ENCODE results near the gene GNG12.

Gene GNG12

GRCh38 chr1:67830928-67831830 is 2.1 kb downstream of the GNG12 start:
- peak overlapping the region; percentile 90 to 95 for H3K27ac ChIP-seq (ENCODE audit: low read depth in 2 of 2, low read length in 2 of 2)
- peak overlapping the region; percentile 87 to 91 for H3K4me3 ChIP-seq (ENCODE audit: low read length in 2 of 2)
- no peaks in the 10 kb centered on the region for H3K9me3 ChIP-seq (ENCODE audit: control insufficient read depth in 2 of 2, low read length in 2 of 2)
- H3K9ac ChIP-seq (ENCODE audit: low read depth in 1 of 2, low read length in 2 of 2): peak overlapping the region; percentile 82 to 93
- H3K36me3 ChIP-seq (ENCODE audit: control insufficient read depth in 2 of 2, insufficient read depth in 2 of 2, low read length in 2 of 2): no peaks in the 10 kb centered on the region
- peaks cover 10 to 20% of the 10 kb centered on the region in 2 donors for H3K4me1 ChIP-seq (ENCODE audit: control insufficient read depth in 2 of 2, insufficient read depth in 2 of 2, low read length in 2 of 2)
- no peaks in the 10 kb centered on the region for H3K27me3 ChIP-seq (ENCODE audit: control insufficient read depth in 2 of 2, insufficient read depth in 2 of 2, low read length in 2 of 2)

GRCh38 chr1:67830226-67830625 is 3.0 kb downstream of the GNG12 start:
- Histone ChIP-seq H3K36me3 (ENCODE audit: control insufficient read depth in 2 of 2, insufficient read depth in 2 of 2, low read length in 2 of 2) (no peaks in the 10 kb centered on the region), H3K4me3 (ENCODE audit: low read length in 2 of 2) (no peak overlapping the region), H3K9ac (ENCODE audit: low read depth in 1 of 2, low read length in 2 of 2) (no peak overlapping the region), H3K4me1 (ENCODE audit: control insufficient read depth in 2 of 2, insufficient read depth in 2 of 2, low read length in 2 of 2) (peaks cover 20 to 29% of the 10 kb centered on the region in 2 donors), H3K27me3 (ENCODE audit: control insufficient read depth in 2 of 2, insufficient read depth in 2 of 2, low read length in 2 of 2) (no peaks in the 10 kb centered on the region), H3K27ac (ENCODE audit: low read depth in 2 of 2, low read length in 2 of 2) (no peak overlapping the region), H3K9me3 (ENCODE audit: control insufficient read depth in 2 of 2, low read length in 2 of 2) (no peaks in the 10 kb centered on the region)

- no peaks in the 10 kb centered on the region for H3K9me3 ChIP-seq (ENCODE audit: control insufficient read depth in 2 of 2, low read length in 2 of 2)
- H3K4me3 ChIP-seq (ENCODE audit: low read length in 2 of 2): no peak overlapping the region
- no peaks in the 10 kb centered on the region for H3K36me3 ChIP-seq (ENCODE audit: control insufficient read depth in 2 of 2, insufficient read depth in 2 of 2, low read length in 2 of 2)
- no peak overlapping the region for H3K9ac ChIP-seq (ENCODE audit: low read depth in 1 of 2, low read length in 2 of 2)
- H3K4me1 ChIP-seq (ENCODE audit: control insufficient read depth in 2 of 2, insufficient read depth in 2 of 2, low read length in 2 of 2): peaks cover 28 to 46% of the 10 kb centered on the region in 2 donors
- H3K27ac ChIP-seq (ENCODE audit: low read depth in 2 of 2, low read length in 2 of 2): peak overlapping the region; percentile 32 to 34
- H3K27me3 ChIP-seq (ENCODE audit: control insufficient read depth in 2 of 2, insufficient read depth in 2 of 2, low read length in 2 of 2): no peaks in the 10 kb centered on the region
Measured at GRCh38 chr1:67827688-67828087, 5.6 kb downstream of the GNG12 start.

- Histone ChIP-seq H3K4me3 (ENCODE audit: low read length in 2 of 2) (no peak overlapping the region), H3K27ac (ENCODE audit: low read depth in 2 of 2, low read length in 2 of 2) (peak overlapping the region in 1 of 2 donors; percentile 71), H3K9me3 (ENCODE audit: control insufficient read depth in 2 of 2, low read length in 2 of 2) (no peaks in the 10 kb centered on the region), H3K4me1 (ENCODE audit: control insufficient read depth in 2 of 2, insufficient read depth in 2 of 2, low read length in 2 of 2) (peaks cover 25 to 38% of the 10 kb centered on the region in 2 donors), H3K9ac (ENCODE audit: low read depth in 1 of 2, low read length in 2 of 2) (no peak overlapping the region), H3K27me3 (ENCODE audit: control insufficient read depth in 2 of 2, insufficient read depth in 2 of 2, low read length in 2 of 2) (no peaks in the 10 kb centered on the region), H3K36me3 (ENCODE audit: control insufficient read depth in 2 of 2, insufficient read depth in 2 of 2, low read length in 2 of 2) (no peaks in the 10 kb centered on the region)
Measured at GRCh38 chr1:67825591-67825990, 7.7 kb downstream of the GNG12 start.

- Histone ChIP-seq H3K27ac (ENCODE audit: low read depth in 2 of 2, low read length in 2 of 2) (peak overlapping the region; percentile 19 to 71), H3K9me3 (ENCODE audit: control insufficient read depth in 2 of 2, low read length in 2 of 2) (no peaks in the 10 kb centered on the region), H3K9ac (ENCODE audit: low read depth in 1 of 2, low read length in 2 of 2) (no peak overlapping the region), H3K4me3 (ENCODE audit: low read length in 2 of 2) (no peak overlapping the region), H3K4me1 (ENCODE audit: control insufficient read depth in 2 of 2, insufficient read depth in 2 of 2, low read length in 2 of 2) (peaks cover 30 to 38% of the 10 kb centered on the region in 2 donors), H3K27me3 (ENCODE audit: control insufficient read depth in 2 of 2, insufficient read depth in 2 of 2, low read length in 2 of 2) (no peaks in the 10 kb centered on the region), H3K36me3 (ENCODE audit: control insufficient read depth in 2 of 2, insufficient read depth in 2 of 2, low read length in 2 of 2) (no peaks in the 10 kb centered on the region)
Measured at GRCh38 chr1:67824766-67825165, 8.5 kb downstream of the GNG12 start.

- Histone ChIP-seq H3K9ac (ENCODE audit: low read depth in 1 of 2, low read length in 2 of 2) (no peak overlapping the region), H3K9me3 (ENCODE audit: control insufficient read depth in 2 of 2, low read length in 2 of 2) (no peaks in the 10 kb centered on the region), H3K27me3 (ENCODE audit: control insufficient read depth in 2 of 2, insufficient read depth in 2 of 2, low read length in 2 of 2) (no peaks in the 10 kb centered on the region), H3K4me3 (ENCODE audit: low read length in 2 of 2) (no peak overlapping the region), H3K36me3 (ENCODE audit: control insufficient read depth in 2 of 2, insufficient read depth in 2 of 2, low read length in 2 of 2) (no peaks in the 10 kb centered on the region), H3K27ac (ENCODE audit: low read depth in 2 of 2, low read length in 2 of 2) (peak overlapping the region in 1 of 2 donors; percentile 71), H3K4me1 (ENCODE audit: control insufficient read depth in 2 of 2, insufficient read depth in 2 of 2, low read length in 2 of 2) (peaks cover 41 to 50% of the 10 kb centered on the region in 2 donors)
Measured at GRCh38 chr1:67823615-67824014, 9.7 kb downstream of the GNG12 start.

- Histone ChIP-seq H3K27me3 (ENCODE audit: control insufficient read depth in 2 of 2, insufficient read depth in 2 of 2, low read length in 2 of 2) (no peaks in the 10 kb centered on the region), H3K4me1 (ENCODE audit: control insufficient read depth in 2 of 2, insufficient read depth in 2 of 2, low read length in 2 of 2) (peaks cover 50 to 62% of the 10 kb centered on the region in 2 donors), H3K36me3 (ENCODE audit: control insufficient read depth in 2 of 2, insufficient read depth in 2 of 2, low read length in 2 of 2) (no peaks in the 10 kb centered on the region), H3K27ac (ENCODE audit: low read depth in 2 of 2, low read length in 2 of 2) (no peak overlapping the region), H3K9ac (ENCODE audit: low read depth in 1 of 2, low read length in 2 of 2) (no peak overlapping the region), H3K9me3 (ENCODE audit: control insufficient read depth in 2 of 2, low read length in 2 of 2) (no peaks in the 10 kb centered on the region), H3K4me3 (ENCODE audit: low read length in 2 of 2) (no peak overlapping the region)
Measured at GRCh38 chr1:67821263-67821662, 12.0 kb downstream of the GNG12 start.

GRCh38 chr1:67818725-67819301 is 14.5 kb downstream of the GNG12 start:
- H3K9ac ChIP-seq (ENCODE audit: low read depth in 1 of 2, low read length in 2 of 2): peak overlapping the region; percentile 5 to 52
- no peaks in the 10 kb centered on the region for H3K36me3 ChIP-seq (ENCODE audit: control insufficient read depth in 2 of 2, insufficient read depth in 2 of 2, low read length in 2 of 2)
- no peak overlapping the region for H3K4me3 ChIP-seq (ENCODE audit: low read length in 2 of 2)
- H3K27ac ChIP-seq (ENCODE audit: low read depth in 2 of 2, low read length in 2 of 2): peak overlapping the region; percentile 91 to 96
- peaks cover 48 to 61% of the 10 kb centered on the region in 2 donors for H3K4me1 ChIP-seq (ENCODE audit: control insufficient read depth in 2 of 2, insufficient read depth in 2 of 2, low read length in 2 of 2)
- H3K9me3 ChIP-seq (ENCODE audit: control insufficient read depth in 2 of 2, low read length in 2 of 2): no peaks in the 10 kb centered on the region
- H3K27me3 ChIP-seq (ENCODE audit: control insufficient read depth in 2 of 2, insufficient read depth in 2 of 2, low read length in 2 of 2): no peaks in the 10 kb centered on the region

GRCh38 chr1:67818162-67818561 is 15.1 kb downstream of the GNG12 start:
- peak overlapping the region in 1 of 2 donors; percentile 52 for H3K9ac ChIP-seq (ENCODE audit: low read depth in 1 of 2, low read length in 2 of 2)
- H3K36me3 ChIP-seq (ENCODE audit: control insufficient read depth in 2 of 2, insufficient read depth in 2 of 2, low read length in 2 of 2): no peaks in the 10 kb centered on the region
- H3K4me3 ChIP-seq (ENCODE audit: low read length in 2 of 2): no peak overlapping the region
- peak overlapping the region; percentile 91 to 96 for H3K27ac ChIP-seq (ENCODE audit: low read depth in 2 of 2, low read length in 2 of 2)
- peaks cover 45 to 55% of the 10 kb centered on the region in 2 donors for H3K4me1 ChIP-seq (ENCODE audit: control insufficient read depth in 2 of 2, insufficient read depth in 2 of 2, low read length in 2 of 2)
- no peaks in the 10 kb centered on the region for H3K9me3 ChIP-seq (ENCODE audit: control insufficient read depth in 2 of 2, low read length in 2 of 2)
- no peaks in the 10 kb centered on the region for H3K27me3 ChIP-seq (ENCODE audit: control insufficient read depth in 2 of 2, insufficient read depth in 2 of 2, low read length in 2 of 2)

- Histone ChIP-seq H3K9me3 (ENCODE audit: control insufficient read depth in 2 of 2, low read length in 2 of 2) (no peaks in the 10 kb centered on the region), H3K36me3 (ENCODE audit: control insufficient read depth in 2 of 2, insufficient read depth in 2 of 2, low read length in 2 of 2) (no peaks in the 10 kb centered on the region), H3K4me1 (ENCODE audit: control insufficient read depth in 2 of 2, insufficient read depth in 2 of 2, low read length in 2 of 2) (peaks cover 45 to 55% of the 10 kb centered on the region in 2 donors), H3K27me3 (ENCODE audit: control insufficient read depth in 2 of 2, insufficient read depth in 2 of 2, low read length in 2 of 2) (no peaks in the 10 kb centered on the region), H3K27ac (ENCODE audit: low read depth in 2 of 2, low read length in 2 of 2) (peak overlapping the region; percentile 91 to 96), H3K9ac (ENCODE audit: low read depth in 1 of 2, low read length in 2 of 2) (peak overlapping the region in 1 of 2 donors; percentile 50), H3K4me3 (ENCODE audit: low read length in 2 of 2) (no peak overlapping the region)
Measured at GRCh38 chr1:67817319-67817718, 15.9 kb downstream of the GNG12 start.

All from mucosa of rectum (tissue), 2 donors.